Nephron progenitor cell (in vitro differentiated cells): Measurements from ENCODE around the gene DRD3.

ENCODE experiments used
- DNase-seq: peaks from one replicate; pipeline ENCODE4 v3.0.0; 2021
- H3K27ac Mint-ChIP-seq: 2 replicates; pipeline ENCODE4 v1.8.0; 2021; ENCODE audit warnings: mild to moderate bottlenecking, moderate library complexity, mixed read lengths
- H3K27me3 Mint-ChIP-seq: 2 replicates; pipeline ENCODE4 v1.8.0; 2021; ENCODE audit warnings: mild to moderate bottlenecking, low read depth, mixed read lengths; ENCODE audit not compliant: poor library complexity
- H3K36me3 Mint-ChIP-seq: 2 replicates; pipeline ENCODE4 v1.8.0; 2021; ENCODE audit warnings: low read depth, mixed read lengths
- H3K4me1 Mint-ChIP-seq: 2 replicates; pipeline ENCODE4 v1.8.0; 2021; ENCODE audit warnings: mixed read lengths
- H3K4me3 Mint-ChIP-seq: 2 replicates; pipeline ENCODE4 v1.8.0; 2021; ENCODE audit warnings: mild to moderate bottlenecking, moderate library complexity, mixed read lengths
- H3K9me3 Mint-ChIP-seq: 2 replicates; pipeline ENCODE4 v1.8.0; 2021; ENCODE audit warnings: mild to moderate bottlenecking, moderate library complexity, mixed read lengths
- CTCF ChIP-seq: fragments of 200-600 bp; sonication (generic); IDR thresholded peaks from 2 replicates; pipeline ENCODE4 v1.5.0; 2021; ENCODE audit warnings: antibody characterized with exemption

DRD3 gene

GRCh38 chr3:114214542-114215341, 35.9 kb upstream of the DRD3 start:
- Mint-ChIP-seq H3K4me3 (no peak overlapping the region), H3K9me3 (no peaks in the 10 kb centered on the region), H3K36me3 (no peaks in the 10 kb centered on the region), H3K27ac (no peak overlapping the region), H3K27me3 (peaks cover 8% of the 10 kb centered on the region), H3K4me1 (peaks cover 5% of the 10 kb centered on the region)
- no peak for TF ChIP-seq CTCF
- DNase-seq = no peak

GRCh38 chr3:114213627-114214541, 35.0 kb upstream of the DRD3 start:
- Mint-ChIP-seq H3K9me3 (no peaks in the 10 kb centered on the region), H3K27me3 (peaks cover 3% of the 10 kb centered on the region), H3K27ac (no peak overlapping the region), H3K36me3 (no peaks in the 10 kb centered on the region), H3K4me3 (no peak overlapping the region), H3K4me1 (no peaks in the 10 kb centered on the region)
- DNase-seq = peak; percentile 26
- TF ChIP-seq CTCF = no peak

GRCh38 chr3:114213292-114213626, 34.4 kb upstream of the DRD3 start:
- Mint-ChIP-seq H3K9me3 (no peaks in the 10 kb centered on the region), H3K36me3 (no peaks in the 10 kb centered on the region), H3K27ac (no peak overlapping the region), H3K27me3 (peaks cover 3% of the 10 kb centered on the region), H3K4me3 (no peak overlapping the region), H3K4me1 (no peaks in the 10 kb centered on the region)
- no peak for DNase-seq
- no peak for TF ChIP-seq CTCF

GRCh38 chr3:114212646-114213045, 33.8 kb upstream of the DRD3 start:
- H3K9me3 Mint-ChIP-seq = no peaks in the 10 kb centered on the region
- H3K36me3 Mint-ChIP-seq = no peaks in the 10 kb centered on the region
- no peak overlapping the region for H3K27ac Mint-ChIP-seq
- DNase-seq = no peak
- no peak for TF ChIP-seq CTCF
- no peak overlapping the region for H3K4me3 Mint-ChIP-seq
- H3K27me3 Mint-ChIP-seq = peaks cover 3% of the 10 kb centered on the region
- no peaks in the 10 kb centered on the region for H3K4me1 Mint-ChIP-seq

- DNase-seq = no peak
- H3K27ac Mint-ChIP-seq = no peak overlapping the region
- H3K4me1 Mint-ChIP-seq = no peaks in the 10 kb centered on the region
- no peaks in the 10 kb centered on the region for H3K36me3 Mint-ChIP-seq
- TF ChIP-seq CTCF = no peak
- no peaks in the 10 kb centered on the region for H3K9me3 Mint-ChIP-seq
- peaks cover 6% of the 10 kb centered on the region for H3K27me3 Mint-ChIP-seq
- H3K4me3 Mint-ChIP-seq = no peak overlapping the region
Observed at GRCh38 chr3:114207768-114208167, 28.9 kb upstream of the DRD3 start.
